K562 (cell line): ENCODE results near the gene MLLT11. TPM values are rescaled to one million over a fixed set of nuclear protein-coding genes. Genes with fewer than 3 reads are reported as not detected.
A peak's percentile ranks its signal among the peaks of the same experiment; 100 is the strongest.

Experiments
- ATF2 ChIP-seq: sonication (generic); formaldehyde crosslinking; IDR thresholded peaks from 2 replicates; pipeline ENCODE4 v1.8.1; 2022; ENCODE audit warnings: missing genetic modification reagents
- KLF16 ChIP-seq: IDR thresholded peaks from 2 replicates; pipeline ENCODE4 v1.6.1; 2016; ENCODE audit warnings: antibody characterized with exemption
- NBN ChIP-seq: fragments of 450-650 bp; IDR thresholded peaks from 2 replicates; pipeline ENCODE4 v1.6.1; 2016; ENCODE audit warnings: low read depth, mild to moderate bottlenecking
- NR3C1 ChIP-seq: sonication (generic); formaldehyde crosslinking; IDR thresholded peaks from 2 replicates; pipeline ENCODE4 v1.8.1; 2022; ENCODE audit warnings: missing genetic modification reagents
- PATZ1 ChIP-seq: fragments of 250-450 bp; sonication (Bioruptor Pico); IDR thresholded peaks from 2 replicates; pipeline ENCODE4 v1.5.0; 2020; ENCODE audit warnings: mild to moderate bottlenecking, borderline replicate concordance
- POLR3G ChIP-seq: IDR thresholded peaks from 2 replicates; pipeline ENCODE4 v1.6.1; 2011; ENCODE audit not compliant: insufficient read length, insufficient replicate concordance; ENCODE audit errors: extremely low read depth
- RFX1 ChIP-seq: fragments of 450-650 bp; IDR thresholded peaks from 2 replicates; pipeline ENCODE4 v1.6.1; 2016; ENCODE audit warnings: mild to moderate bottlenecking, moderate library complexity
- RHOXF2B ChIP-seq: fragments of 250-450 bp; sonication (Bioruptor Pico); conservative IDR thresholded peaks from 2 replicates; pipeline ENCODE4 v1.5.1; 2021
- SPI1 ChIP-seq: IDR thresholded peaks from 2 replicates; pipeline ENCODE4 v1.6.1; 2011; ENCODE audit warnings: low read depth, low read length, control low read depth, borderline replicate concordance
- SREBF1 ChIP-seq: fragments of 150-350 bp; IDR thresholded peaks from 2 replicates; pipeline ENCODE4 v1.6.1; 2014; ENCODE audit warnings: antibody characterized with exemption, low read depth, low read length, borderline replicate concordance
- TEAD4 ChIP-seq, 2 experiments: sonication (generic) in 1 of 2; formaldehyde crosslinking in 1 of 2; IDR thresholded peaks; 2 replicates each; pipeline versions ENCODE4 v1.6.1 to v1.8.0; 2012 to 2022; ENCODE audit warnings: borderline replicate concordance in 1 of 2, inconsistent platforms in 1 of 2, low read length in 1 of 2, mild to moderate bottlenecking in 1 of 2, missing genetic modification reagents in 1 of 2
- TOE1 ChIP-seq, 2 experiments: fragments of 450-650 bp in 1 of 2; sonication (generic) in 1 of 2; formaldehyde crosslinking in 1 of 2; IDR thresholded peaks; 2 replicates each; pipeline versions ENCODE4 v1.7.1 to v1.8.0; 2016 to 2022; ENCODE audit warnings: borderline replicate concordance in 2 of 2, mild to moderate bottlenecking in 2 of 2, antibody characterized with exemption in 1 of 2, inconsistent platforms in 1 of 2, low read depth in 1 of 2, missing genetic modification reagents in 1 of 2, moderate library complexity in 1 of 2
- UBTF ChIP-seq, 2 experiments: IDR thresholded peaks; 2 replicates each; pipeline ENCODE4 v1.6.1; 2012; ENCODE audit warnings: improper control_type of control experiment in 2 of 2, low read depth in 2 of 2, low read length in 2 of 2, borderline replicate concordance in 1 of 2
- ZBTB12 ChIP-seq: fragments of 250-450 bp; sonication (Bioruptor Pico); IDR thresholded peaks from 2 replicates; pipeline ENCODE4 v1.4.0; 2020
- ZNF184 ChIP-seq: sonication (generic); formaldehyde crosslinking; IDR thresholded peaks from 2 replicates; pipeline ENCODE4 v1.5.0; 2020; ENCODE audit warnings: missing genetic modification reagents
- ZNF740 ChIP-seq, 3 experiments: fragments of 200-800 bp in 1 of 3; sonication (Bioruptor generic) in 1 of 3; sonication (generic) in 1 of 3; formaldehyde crosslinking in 1 of 3; IDR thresholded peaks; 2 replicates each; pipeline versions ENCODE4 v1.6.1 to v1.8.0; 2016 to 2022; ENCODE audit warnings: mild to moderate bottlenecking in 2 of 3, missing compliant biosample characterization in 2 of 3, missing genetic modification characterization in 2 of 3, missing genetic modification reagents in 1 of 3
- ZZZ3 ChIP-seq: fragments of 450-650 bp; IDR thresholded peaks from 2 replicates; pipeline ENCODE4 v1.6.1; 2016; ENCODE audit warnings: antibody characterized with exemption, mild to moderate bottlenecking, moderate library complexity
- polyA plus RNA-seq, 8 experiments: library from polyadenylated mRNA; depleted of rRNA in 4 of 8; stranded (reverse) in 5 of 8; unstranded in 3 of 8; fragments of >200 nt; fragmentation: Nextera tagmentation in 2 of 8; fragmentation: Illumina TruSeq in 1 of 8; extraction: Ambion mirVana in 2 of 8; extraction: Trizol in 1 of 8; gene quantifications; 2 replicates each; pipeline versions ENCODE4 v1.2.1 to v1.2.3, GENCODE V29; 2011 to 2014; ENCODE audit warnings: inconsistent platforms in 1 of 8, missing spikeins in 1 of 8
- total RNA-seq, 7 experiments: library from RNA; depleted of rRNA in 6 of 7; stranded (reverse); fragments of >200 nt in 6 of 7; fragmentation: Illumina TruSeq in 2 of 7; extraction: Trizol in 2 of 7; gene quantifications; 2 replicates each; pipeline versions ENCODE4 v1.2.1 to v1.2.3, GENCODE V29; 2011 to 2021; ENCODE audit warnings: low replicate concordance in 1 of 7

Gene MLLT11
- total and polyA plus RNA-seq, 9 of the 15 experiments (the other 6 are each of a cell fraction or from before 2014, with no cell fraction given) = 12.1 to 91.0 (median 22.0) TPM

- peak; percentile 45; the same call in 1 of the 2 replicates for TF ChIP-seq TOE1 (IDR thresholded peaks at IDR 0.05; ENCODE audit: borderline replicate concordance)
- TF ChIP-seq TOE1 (CRISPR knock-in tag; IDR thresholded peaks at IDR 0.05; ENCODE audit: borderline replicate concordance, low read depth) = no peak
- TF ChIP-seq UBTF (IDR thresholded peaks at IDR 0.05; ENCODE audit: borderline replicate concordance in 1 of 2, low read depth in 2 of 2, low read length in 2 of 2) = 0 out of 4 replicates have a peak, but pooled peaks of 1 of the 2 experiments have one; percentile 29
- no peak for TF ChIP-seq SREBF1
- 0 out of 2 replicates have a peak, but pooled peaks have one; percentile 16 for TF ChIP-seq SPI1
- TF ChIP-seq ZBTB12 (CRISPR knock-in tag) = 0 out of 2 replicates have a peak, but pooled peaks have one; percentile 9
- TF ChIP-seq ZZZ3 = no peak
- peak; percentile 76; the same call in 1 of the 2 replicates for TF ChIP-seq NBN
- no peak for TF ChIP-seq ZNF740 (CRISPR knock-in tag; IDR thresholded peaks at IDR 0.05)
- TF ChIP-seq ZNF740 (tag; IDR thresholded peaks at IDR 0.05) = no peak
- TF ChIP-seq ATF2 (CRISPR knock-in tag) = no peak
- no peak for TF ChIP-seq ZNF184 (CRISPR knock-in tag)
- TF ChIP-seq RFX1 = peak; percentile 88
- no peak for TF ChIP-seq KLF16
- no peak for TF ChIP-seq POLR3G
- TF ChIP-seq NR3C1 = no peak
- TF ChIP-seq TEAD4 (IDR thresholded peaks at IDR 0.05; ENCODE audit: low read length) = peak; percentile 80
- no peak for TF ChIP-seq TEAD4 (CRISPR knock-in tag; IDR thresholded peaks at IDR 0.05; ENCODE audit: borderline replicate concordance)
- no peak for TF ChIP-seq PATZ1 (CRISPR knock-in tag)
- no peak for TF ChIP-seq RHOXF2B (CRISPR knock-in tag)
These were observed 5.1 kb upstream of the MLLT11 start (continued) for GRCh38 chr1:151054971-151055547.
